Sciatic nerve (tissue), 2 donors: ENCODE measurements around the gene ADARB2. TPM values are rescaled to one million over a fixed set of nuclear protein-coding genes. Genes with fewer than 3 reads are reported as not detected.
"Not testable (repeated sequence)": the region's sequence is repeated elsewhere in the genome, so short reads cannot be mapped to it uniquely, and the experiment has no call there.

Source experiments
- ATAC-seq: fragments of 200-7000 bp; cut with Tn5 transposase; one replicate; pipeline ENCODE4 v1.9.1; 2020; ENCODE audit warnings: mild to moderate bottlenecking, moderate library complexity
- DNase-seq: peaks from one replicate; pipeline ENCODE4 v3.0.0-alpha.2; 2020; ENCODE audit warnings: low spot score
- intact Hi-C: fragments of 100-400 bp; cut with DNase I; formaldehyde crosslinking; loops from one replicate; pipeline ENCODE4 v1.14.2; 2022
- total RNA-seq: library from RNA; stranded (reverse); fragmentation: NEBNext Ultra II Directional; extraction: Animal tissue kit (Norgen Biotek cat#: 25700); gene quantifications from one replicate; pipeline ENCODE4 v1.2.1, GENCODE V29; 2021
- donor health status: DM: no; HTN: no; CAD: no.
- donor health status: DM: no; HTN: no; CAD: no.

The ADARB2 gene
- total RNA-seq, 1 donor from 2014 or later = 1.9 TPM

GRCh38 chr10:1417574-1417973 lies 319.8 kb downstream of the ADARB2 start:
- intact Hi-C loops = no loop called here
- DNase-seq (no peak), ATAC-seq (no peak)

DNA sequence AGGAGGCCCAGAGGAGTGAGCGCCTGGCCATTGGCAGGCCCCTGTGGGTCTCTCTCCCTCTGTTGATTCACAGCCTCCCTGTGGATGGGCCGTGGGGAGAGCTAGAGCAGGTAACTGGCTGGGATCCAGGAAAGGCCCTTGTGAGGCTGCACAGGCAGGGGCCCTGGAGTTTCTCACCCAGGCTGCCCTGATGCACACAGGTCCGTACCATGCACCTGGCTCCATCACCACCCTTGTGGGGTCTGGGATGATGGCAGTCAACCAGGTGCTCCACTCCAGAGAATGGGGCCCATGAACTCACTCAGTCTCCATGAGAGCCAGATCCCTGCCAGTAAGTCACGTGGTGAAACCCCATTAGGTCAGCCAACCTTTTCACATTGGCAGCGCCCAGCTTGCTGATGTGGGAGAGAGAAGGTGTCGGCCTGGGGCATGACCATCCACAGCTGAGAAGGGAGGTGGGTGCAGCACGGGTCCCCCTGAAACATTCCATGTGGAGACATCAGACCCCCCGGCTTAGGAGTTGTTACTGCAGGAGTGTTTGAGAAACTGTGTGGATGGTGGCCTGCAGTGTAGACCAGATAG lies 320.8 kb downstream of the ADARB2 start:
- DNase-seq = no peak
- intact Hi-C loops = no loop called here
- ATAC-seq = no peak

DNA sequence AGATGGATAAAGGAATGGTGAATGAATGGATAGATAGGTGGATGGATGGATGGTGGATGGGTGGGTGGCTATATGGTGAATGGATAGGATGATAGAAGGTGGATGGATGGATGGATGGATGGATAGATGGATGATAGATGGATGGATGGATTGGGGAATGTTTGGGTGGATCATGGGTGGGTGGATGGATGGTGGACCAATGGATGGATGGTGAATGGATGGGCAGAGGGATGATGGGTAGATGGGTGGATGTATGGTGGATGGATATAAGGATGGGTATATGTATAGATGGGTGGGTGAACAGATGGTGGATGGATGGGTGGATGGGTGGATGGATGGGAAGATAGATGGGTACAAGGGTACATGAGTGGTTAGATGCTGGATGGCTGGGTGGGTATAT lies 322.4 kb downstream of the ADARB2 start:
- ATAC-seq = no peak
- DNase-seq = no peak
- intact Hi-C loops = no loop called here

- ATAC-seq, intact Hi-C loops, DNase-seq: not testable (repeated sequence)
These were observed 323.0 kb downstream of the ADARB2 start for GRCh38 chr10:1414346-1414745.

GRCh38 chr10:1413823-1414222 lies 323.5 kb downstream of the ADARB2 start:
- no peak for ATAC-seq
- intact Hi-C loops = no loop called here
- DNase-seq = no peak

DNA sequence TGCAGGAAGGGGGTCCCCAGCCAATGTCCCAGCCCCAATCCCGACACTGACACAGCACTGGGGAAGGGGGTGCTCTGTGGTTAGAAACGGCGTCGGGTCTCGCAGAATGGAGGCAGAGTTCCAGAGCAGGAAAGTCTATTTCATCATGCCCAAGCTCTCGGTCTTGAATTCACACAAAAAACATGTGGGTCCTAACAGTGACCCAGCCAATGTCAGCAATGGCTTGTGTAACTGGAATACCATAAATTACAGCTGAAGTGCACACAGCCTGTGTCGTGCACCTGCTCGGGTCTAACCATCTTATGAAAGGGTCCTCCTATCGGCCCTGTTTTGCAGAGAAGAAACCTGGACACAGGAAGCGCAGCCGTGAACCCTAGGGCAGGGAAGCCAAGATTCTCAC lies 324.1 kb downstream of the ADARB2 start:
- intact Hi-C loops = no loop called here
- ATAC-seq (no peak), DNase-seq (no peak)

DNA sequence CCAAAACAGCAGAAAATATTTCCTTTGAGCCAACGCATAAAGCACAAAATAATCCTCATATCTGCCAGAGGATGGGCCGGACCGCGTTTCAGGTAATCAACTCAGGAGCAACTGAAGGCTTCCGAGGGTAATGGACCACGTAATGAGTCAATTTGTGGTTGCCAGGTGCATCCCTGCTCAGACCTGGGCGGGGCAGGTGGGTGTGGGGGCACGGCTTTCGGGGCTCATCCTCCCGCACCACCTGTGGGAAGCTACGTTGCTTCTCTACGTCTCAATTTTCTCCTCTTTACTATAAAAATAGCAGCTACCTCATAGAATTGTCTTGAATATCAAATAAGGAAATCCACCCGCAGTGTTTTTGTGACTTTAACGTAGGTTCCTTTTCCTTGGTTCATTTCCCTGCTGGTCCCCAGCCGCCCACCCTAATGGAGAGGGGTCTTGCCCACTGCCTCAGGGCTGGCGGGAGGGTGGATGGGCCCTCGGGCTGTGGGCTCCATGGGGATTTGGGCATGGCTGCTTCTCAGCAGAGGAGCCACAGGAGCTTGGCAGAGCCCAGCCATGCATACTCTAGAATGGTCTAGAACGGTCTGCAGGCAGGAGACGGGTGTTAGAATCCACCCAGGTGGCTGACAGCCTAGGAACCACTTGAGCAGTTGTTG lies 324.7 kb downstream of the ADARB2 start:
- intact Hi-C loops = no loop called here
- DNase-seq (no peak), ATAC-seq (no peak)

DNA sequence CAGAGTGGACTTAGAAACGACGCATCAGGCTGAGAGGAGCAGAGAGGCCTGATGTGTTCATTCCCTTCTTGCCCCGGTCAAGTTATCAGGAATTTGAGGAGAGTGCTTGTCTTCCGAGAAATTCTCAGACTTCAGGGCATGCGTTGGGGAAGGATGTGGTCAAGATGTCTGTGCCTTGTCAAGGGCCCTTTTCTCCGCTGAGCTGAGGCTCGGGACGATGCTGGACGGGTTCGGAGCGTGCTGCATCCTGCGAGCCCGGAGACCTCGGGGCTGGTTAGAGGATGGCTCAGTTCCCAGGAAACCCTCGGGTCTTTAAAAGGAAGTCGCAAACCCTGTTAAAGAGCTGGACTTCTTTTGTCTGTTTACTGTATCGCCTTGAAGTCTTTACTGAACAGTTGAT lies 325.4 kb downstream of the ADARB2 start:
- ATAC-seq = no peak
- intact Hi-C loops = no loop called here

DNA sequence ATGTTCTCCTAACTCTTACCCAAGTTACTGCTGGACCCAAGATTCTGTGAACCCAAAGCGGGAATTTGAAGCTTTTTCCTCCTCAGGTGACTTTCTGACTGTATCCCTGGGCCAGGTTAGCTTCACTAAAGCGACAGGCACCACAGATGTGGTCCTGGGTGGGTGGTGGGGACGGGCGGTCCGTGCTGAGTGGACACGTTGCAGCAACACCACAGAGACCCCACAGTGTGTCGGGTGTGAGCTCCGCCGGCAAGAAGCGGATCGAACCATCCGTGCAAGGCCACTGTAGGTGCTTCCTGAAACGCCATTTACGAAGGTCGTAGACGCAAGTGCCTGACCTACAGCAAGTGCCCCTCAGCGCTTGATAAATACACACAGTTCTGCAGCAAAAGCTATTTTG lies 325.9 kb downstream of the ADARB2 start:
- intact Hi-C loops = no loop called here
- ATAC-seq (no peak), DNase-seq (no peak)

More for the DNA sequence above, 325.4 kb downstream of the ADARB2 start:
- DNase-seq = no peak

GRCh38 chr10:1410469-1411395 lies 326.6 kb downstream of the ADARB2 start:
- ATAC-seq (no peak), DNase-seq (no peak)

DNA sequence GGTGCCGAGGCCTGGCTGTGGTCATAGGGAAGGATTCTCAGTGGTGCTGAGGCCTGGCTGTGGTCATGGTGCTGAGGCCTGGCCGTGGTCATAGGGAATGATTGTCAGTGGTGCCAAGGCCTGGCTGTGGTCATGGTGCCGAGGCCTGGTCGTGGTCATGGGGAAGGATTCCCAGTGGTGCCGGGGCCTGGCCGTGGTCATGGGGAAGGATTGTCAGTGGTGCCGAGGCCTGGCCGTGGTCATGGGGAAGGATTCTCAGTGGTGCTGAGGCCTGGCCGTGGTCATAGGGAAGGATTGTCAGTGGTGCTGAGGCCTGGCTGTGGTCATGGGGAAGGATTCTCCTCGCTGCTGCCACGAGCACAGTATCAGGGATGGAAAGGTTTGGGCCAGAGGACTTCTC lies 327.3 kb downstream of the ADARB2 start:
- intact Hi-C loops = no loop called here
- ATAC-seq (no peak), DNase-seq (no peak)

More at GRCh38 chr10:1410469-1411395, 326.6 kb downstream of the ADARB2 start:
- intact Hi-C loops = no loop called here

- intact Hi-C loops = no loop called here
These were observed 327.9 kb downstream of the ADARB2 start for GRCh38 chr10:1409392-1409791.

DNA sequence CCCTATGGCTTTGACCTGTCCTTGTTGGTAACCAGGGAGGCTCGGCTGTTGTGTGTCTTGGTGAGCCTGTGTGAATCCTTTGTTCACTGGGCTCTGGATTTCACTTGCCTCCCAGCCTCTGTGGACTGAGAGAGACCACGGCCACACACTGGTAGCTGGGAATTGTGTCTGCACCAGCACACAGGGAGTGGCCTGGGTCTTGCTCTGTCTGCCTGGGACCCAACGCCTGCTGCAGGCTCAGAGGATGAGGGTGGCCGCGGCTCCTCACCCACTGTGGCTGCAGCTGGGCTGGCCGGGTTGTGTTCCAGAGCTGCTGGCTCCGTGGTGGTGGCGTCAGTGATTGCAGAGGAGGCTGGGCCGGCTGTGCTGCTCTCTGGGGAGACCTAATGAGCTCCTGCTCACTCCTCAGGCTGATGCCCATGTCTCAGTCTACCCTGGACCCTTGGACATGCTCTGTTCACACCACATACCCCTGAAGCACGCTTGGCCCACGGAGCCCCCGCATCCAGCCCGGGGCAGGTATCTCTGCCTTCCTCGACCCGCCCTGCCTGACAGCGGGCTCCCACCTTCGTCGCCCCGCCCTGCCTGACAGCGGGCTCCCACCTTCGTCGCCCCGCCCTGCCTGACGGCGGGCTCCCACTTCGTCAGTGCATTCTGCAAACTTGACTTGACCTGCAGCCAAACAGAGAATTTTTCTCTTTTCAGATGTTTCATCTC lies 328.5 kb downstream of the ADARB2 start:
- intact Hi-C loops = no loop called here
- no peak for ATAC-seq
- DNase-seq = no peak

More at GRCh38 chr10:1409392-1409791, 327.9 kb downstream of the ADARB2 start:
- no peak for DNase-seq
- ATAC-seq = no peak

- ATAC-seq = no peak
- intact Hi-C loops = no loop called here
- no peak for DNase-seq
These were observed 330.1 kb downstream of the ADARB2 start for GRCh38 chr10:1406967-1407945.

DNA sequence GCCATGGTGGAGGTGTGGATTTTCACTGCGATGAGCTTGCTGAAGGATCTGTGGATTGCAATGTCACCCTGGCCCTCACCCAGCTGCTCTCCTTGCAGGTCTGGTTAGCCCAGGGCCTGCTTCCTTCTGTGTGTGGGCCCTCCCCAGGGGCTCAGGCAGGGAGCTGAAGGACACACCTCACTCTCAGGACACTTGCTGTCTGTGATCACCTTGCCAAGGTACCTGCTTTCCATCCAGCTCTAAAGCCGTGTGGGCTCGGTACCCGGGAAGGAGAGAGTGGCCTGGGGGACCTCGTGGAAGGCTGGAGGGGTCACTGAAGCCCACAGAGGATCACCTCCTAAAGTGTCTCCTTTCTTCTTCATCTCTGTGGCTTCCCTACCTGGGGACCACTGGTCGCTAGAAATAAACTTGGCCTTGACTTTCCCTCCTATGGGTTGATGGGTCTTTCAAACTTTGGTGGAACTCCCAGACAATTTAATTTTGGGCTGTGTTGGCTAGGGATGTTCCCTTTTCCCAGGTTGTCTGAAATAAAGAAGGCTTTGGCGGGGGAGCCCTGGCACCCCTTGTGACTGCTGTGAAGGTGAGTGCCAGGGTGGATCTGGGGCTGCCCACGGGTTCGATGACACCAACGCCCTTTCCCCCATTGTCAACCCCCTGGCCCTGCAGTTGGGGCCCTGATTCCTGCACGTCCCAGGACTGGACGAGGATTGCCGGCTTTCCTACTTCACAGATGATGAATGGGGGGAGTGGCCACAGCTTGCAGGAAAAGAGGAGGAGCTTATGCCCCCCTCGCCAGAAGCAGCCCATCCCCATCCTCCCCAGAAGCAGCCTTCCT lies 331.0 kb downstream of the ADARB2 start:
- intact Hi-C loops = no loop called here
- DNase-seq = no peak
- ATAC-seq = no peak

DNA sequence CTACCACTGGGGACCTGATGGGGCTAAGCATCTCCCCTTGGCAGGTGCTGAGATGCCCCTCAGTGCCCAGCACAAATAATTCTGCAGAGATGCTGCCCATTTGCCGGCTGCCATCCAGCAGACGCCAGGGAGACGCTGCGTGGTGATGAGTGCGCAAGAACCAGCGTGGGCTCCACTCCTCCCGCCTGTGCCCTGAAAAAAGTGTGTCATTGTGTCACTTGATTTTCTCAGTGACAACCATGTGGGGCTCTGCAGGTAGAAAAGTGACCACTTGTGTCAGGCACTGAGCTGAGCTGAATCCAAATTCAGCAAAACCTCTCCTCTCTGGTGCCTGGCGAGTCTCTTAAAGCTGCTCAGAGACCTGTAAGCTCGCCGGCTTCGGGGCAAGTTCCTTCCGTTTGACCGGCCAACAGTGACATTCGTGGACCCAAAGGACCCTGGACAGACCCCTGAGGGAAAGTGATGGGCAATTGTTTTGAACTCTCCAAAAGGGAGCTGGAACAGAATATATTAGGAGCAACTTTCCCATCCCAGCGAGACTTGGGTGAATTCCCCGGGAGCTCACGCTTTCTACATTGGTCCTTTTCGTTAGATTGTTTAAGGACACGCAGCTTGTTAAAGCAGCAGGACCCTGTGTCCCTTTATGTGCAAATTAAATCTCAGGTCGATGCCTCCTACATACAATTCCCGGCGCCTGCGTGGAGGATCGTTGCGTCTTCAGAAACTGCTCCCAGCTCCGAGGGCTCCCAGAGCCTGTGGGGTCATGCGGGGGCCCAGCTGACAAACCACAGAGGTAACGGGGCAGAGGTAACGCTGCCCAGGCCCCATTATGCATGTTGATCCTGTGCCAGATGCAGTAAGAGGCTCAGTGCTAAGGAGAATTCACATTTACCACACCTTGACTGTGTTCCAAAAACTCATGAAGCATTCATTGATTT lies 332.7 kb downstream of the ADARB2 start:
- DNase-seq (no peak), ATAC-seq (no peak)
- intact Hi-C loops = no loop called here
